Neural cell (in vitro differentiated cells): ENCODE results near the gene CAMK2B. TPM values are rescaled to one million over a fixed set of nuclear protein-coding genes. Genes with fewer than 3 reads are reported as not detected.

ENCODE experiments used
- H2AFZ ChIP-seq: fragments of 200-600, 300-800 bp; sonication (generic), shearing (Covaris generic); 2 replicates; pipeline ENCODE4 v1.6.0; 2014; ENCODE audit warnings: low read depth, mild to moderate bottlenecking, antibody characterized with exemption, low read length, moderate library complexity
- H3F3A ChIP-seq: fragments of 200-600 bp; shearing (Covaris generic); 2 replicates; pipeline ENCODE4 v1.6.1; 2016; ENCODE audit warnings: mild to moderate bottlenecking, moderate library complexity, mixed read lengths, antibody characterized with exemption, low read length; ENCODE audit not compliant: insufficient read depth, poor library complexity, severe bottlenecking
- H3K27ac ChIP-seq: fragments of 200-600, 300-800 bp; sonication (generic), shearing (Covaris generic); 2 replicates; pipeline ENCODE4 v1.5.1; 2014; ENCODE audit warnings: mild to moderate bottlenecking, low read length, moderate library complexity
- H3K27me3 ChIP-seq: fragments of 300-800, 200-600 bp; sonication (generic), shearing (Covaris generic); 2 replicates; pipeline ENCODE4 v1.6.0; 2014; ENCODE audit warnings: mild to moderate bottlenecking, low read depth, low read length, moderate library complexity; ENCODE audit not compliant: insufficient read depth
- H3K36me3 ChIP-seq: fragments of 300-800, 200-600 bp; sonication (generic), shearing (Covaris generic); 2 replicates; pipeline ENCODE4 v1.5.1; 2014; ENCODE audit warnings: mild to moderate bottlenecking, antibody characterized with exemption, low read length, moderate library complexity; ENCODE audit not compliant: insufficient read depth
- H3K4me2 ChIP-seq: fragments of 300-800, 200-600 bp; sonication (generic), shearing (Covaris generic); 2 replicates; pipeline ENCODE4 v1.6.0; 2014; ENCODE audit warnings: mild to moderate bottlenecking, low read length
- H3K4me3 ChIP-seq: fragments of 300-800, 200-600 bp; sonication (generic), shearing (Covaris generic); 2 replicates; pipeline ENCODE4 v1.5.1; 2014; ENCODE audit warnings: mild to moderate bottlenecking, low read length, moderate library complexity
- H3K79me2 ChIP-seq: fragments of 200-600 bp; shearing (Covaris generic); replicated peaks from 2 replicates; pipeline ENCODE4 v1.6.0; 2014; ENCODE audit warnings: mild to moderate bottlenecking, low read length, moderate library complexity; ENCODE audit not compliant: insufficient read depth
- H3K9ac ChIP-seq: fragments of 300-800, 200-600 bp; sonication (generic), shearing (Covaris generic); 2 replicates; pipeline ENCODE4 v1.6.1; 2016; ENCODE audit warnings: mild to moderate bottlenecking, low read length, mixed read lengths
- H3K9me2 ChIP-seq: fragments of 200-600 bp; shearing (Covaris generic); 2 replicates; pipeline ENCODE4 v1.6.1; 2016; ENCODE audit warnings: mild to moderate bottlenecking, low read length, mixed read lengths; ENCODE audit not compliant: insufficient read depth
- H3K9me3 ChIP-seq: fragments of 200-600, 300-800 bp; sonication (generic), shearing (Covaris generic); 2 replicates; pipeline ENCODE4 v1.6.1; 2016; ENCODE audit warnings: mild to moderate bottlenecking, mixed run types, low read length, moderate library complexity, mixed read lengths
- H4K20me1 ChIP-seq: fragments of 200-600 bp; shearing (Covaris generic); 2 replicates; pipeline ENCODE4 v1.6.1; 2016; ENCODE audit warnings: mild to moderate bottlenecking, mixed run types; ENCODE audit not compliant: insufficient read depth
- CTCF ChIP-seq: fragments of 450-650 bp; IDR thresholded peaks from 2 replicates; pipeline ENCODE4 v1.5.1; 2014; ENCODE audit warnings: antibody characterized with exemption, mild to moderate bottlenecking, moderate library complexity; ENCODE audit not compliant: poor library complexity, severe bottlenecking
- EP300 ChIP-seq: fragments of 450-650 bp; conservative IDR thresholded peaks from 2 replicates; pipeline ENCODE4 v1.6.1; 2014; ENCODE audit warnings: antibody characterized with exemption, mild to moderate bottlenecking, moderate library complexity; ENCODE audit not compliant: poor library complexity, severe bottlenecking
- EZH2 ChIP-seq: fragments of 200-600, 300-800 bp; shearing (Covaris generic), sonication (generic); IDR thresholded peaks from 2 replicates; pipeline ENCODE4 v1.6.1; 2014; ENCODE audit warnings: antibody characterized with exemption, low read length, borderline replicate concordance, mild to moderate bottlenecking; ENCODE audit not compliant: insufficient read depth, poor library complexity, severe bottlenecking
- MXI1 ChIP-seq: fragments of 450-650 bp; conservative IDR thresholded peaks from 2 replicates; pipeline ENCODE4 v1.6.1; 2014; ENCODE audit warnings: antibody characterized with exemption, mild to moderate bottlenecking; ENCODE audit not compliant: poor library complexity, severe bottlenecking
- POLR2AphosphoS5 ChIP-seq: IDR thresholded peaks from 2 replicates; pipeline ENCODE4 v1.6.1; 2012
- RAD21 ChIP-seq: fragments of 450-650 bp; conservative IDR thresholded peaks from 2 replicates; pipeline ENCODE4 v1.6.1; 2014; ENCODE audit warnings: antibody characterized with exemption, mild to moderate bottlenecking, moderate library complexity
- REST ChIP-seq: IDR thresholded peaks from 2 replicates; pipeline ENCODE4 v1.6.1; 2012; ENCODE audit warnings: borderline replicate concordance
- SMC3 ChIP-seq: fragments of 450-650 bp; conservative IDR thresholded peaks from 2 replicates; pipeline ENCODE4 v1.6.1; 2014; ENCODE audit warnings: antibody characterized with exemption, mild to moderate bottlenecking, moderate library complexity; ENCODE audit not compliant: poor library complexity
- TAF1 ChIP-seq: IDR thresholded peaks from 2 replicates; pipeline ENCODE4 v1.6.1; 2012; ENCODE audit warnings: low read depth
- polyA plus RNA-seq: library from polyadenylated mRNA; depleted of rRNA; stranded (reverse); fragments of >200 nt; gene quantifications from 2 replicates; pipeline ENCODE4 v1.2.3, GENCODE V29; 2014

CAMK2B gene
- polyA plus RNA-seq, 1 donor from 2014 or later = 67.3 TPM

GRCh38 chr7:44208085-44208484 lies 117.3 kb downstream of the CAMK2B start:
- Histone ChIP-seq H3F3A (no peaks in the 10 kb centered on the region), H3K9ac (no peak overlapping the region), H3K4me2 (no peak overlapping the region), H3K4me3 (no peak overlapping the region), H4K20me1 (no peaks in the 10 kb centered on the region), H3K9me2 (no peaks in the 10 kb centered on the region), H3K79me2 (peaks cover 10% of the 10 kb centered on the region), H3K36me3 (no peaks in the 10 kb centered on the region), H2AFZ (no peak overlapping the region), H3K9me3 (no peaks in the 10 kb centered on the region), H3K27me3 (no peaks in the 10 kb centered on the region), H3K27ac (no peak overlapping the region)
- TF ChIP-seq RAD21 (no peak), SMC3 (no peak), CTCF (no peak), MXI1 (no peak), EZH2 (no peak), POLR2AphosphoS5 (no peak), TAF1 (no peak), REST (no peak), EP300 (no peak)

- no peak overlapping the region for H3K4me3 ChIP-seq
- no peaks in the 10 kb centered on the region for H3K36me3 ChIP-seq
- H4K20me1 ChIP-seq = no peaks in the 10 kb centered on the region
- H3K79me2 ChIP-seq = peaks cover 29% of the 10 kb centered on the region
- no peak overlapping the region for H3K4me2 ChIP-seq
- H3K9me3 ChIP-seq = no peaks in the 10 kb centered on the region
- no peaks in the 10 kb centered on the region for H3F3A ChIP-seq
- no peak overlapping the region for H3K27ac ChIP-seq
- H3K9ac ChIP-seq = no peak overlapping the region
- H3K27me3 ChIP-seq = no peaks in the 10 kb centered on the region
- H3K9me2 ChIP-seq = no peaks in the 10 kb centered on the region
- no peak overlapping the region for H2AFZ ChIP-seq
- TF ChIP-seq REST = no peak
These were observed 119.4 kb downstream of the CAMK2B start for GRCh38 chr7:44206008-44206407.
